H1 (cell line): ENCODE measurements around the gene BCAS4. TPM values are rescaled to one million over a fixed set of nuclear protein-coding genes. Genes with fewer than 3 reads are reported as not detected.

ENCODE experiments used
- CTCF ChIA-PET: fragments of 300-600 bp; sonication (Branson Sonifier 250); formaldehyde crosslinking; loops from one replicate; lab custom pipeline; 2021; ENCODE audit not compliant: partially characterized antibody; lab: Charles Lee
- POLR2A ChIA-PET: fragments of 300-600 bp; sonication (Branson Sonifier 250); formaldehyde crosslinking; loops from one replicate; lab custom pipeline; 2021; ENCODE audit warnings: inconsistent platforms; ENCODE audit not compliant: partially characterized antibody; lab: Charles Lee
- DNase-seq, 2 experiments: peaks; one replicate each; pipeline versions ENCODE4 v3.0.0 to v3.0.0-alpha.2; 2010 to 2022; ENCODE audit warnings: low spot score in 2 of 2, low read depth in 1 of 2, mixed read lengths in 1 of 2
- FAIRE-seq: peaks from 2 replicates; lab custom pipeline; 2011; peaks lifted over from hg19 to GRCh38; lab: Jason Lieb, UNC
- H2AFZ ChIP-seq: 2 replicates; pipeline ENCODE4 v1.8.1; 2012; ENCODE audit warnings: low read length, inconsistent platforms
- H2AK5ac ChIP-seq: 2 replicates; pipeline ENCODE4 v1.6.1; 2013; ENCODE audit warnings: low read depth, low read length
- H2BK120ac ChIP-seq: replicated peaks from 2 replicates; pipeline ENCODE3; 2013; ENCODE audit warnings: low read depth, low read length, inconsistent platforms
- H2BK12ac ChIP-seq: 2 replicates; pipeline ENCODE4 v1.6.1; 2013; ENCODE audit warnings: low read depth, low read length
- H2BK15ac ChIP-seq: 2 replicates; pipeline ENCODE4 v1.6.1; 2013; ENCODE audit warnings: low read length
- H2BK20ac ChIP-seq: 2 replicates; pipeline ENCODE4 v1.6.1; 2013; ENCODE audit warnings: low read length
- H2BK5ac ChIP-seq: 2 replicates; pipeline ENCODE4 v1.6.1; 2013; ENCODE audit warnings: low read depth, low read length
- H3K14ac ChIP-seq: 2 replicates; pipeline ENCODE4 v1.6.1; 2013; ENCODE audit warnings: inconsistent platforms; ENCODE audit not compliant: insufficient read length
- H3K18ac ChIP-seq: 2 replicates; pipeline ENCODE4 v1.6.1; 2013; ENCODE audit warnings: low read length; ENCODE audit errors: extremely low read depth
- H3K23ac ChIP-seq: 2 replicates; pipeline ENCODE4 v1.6.1; 2013; ENCODE audit warnings: inconsistent platforms; ENCODE audit not compliant: insufficient read length
- H3K23me2 ChIP-seq: 2 replicates; pipeline ENCODE4 v1.6.1; 2013; ENCODE audit warnings: low read depth, low read length
- H3K27ac ChIP-seq: 2 replicates; pipeline ENCODE4 v1.6.1; 2011; ENCODE audit warnings: low read depth, low read length, inconsistent platforms
- H3K27me3 ChIP-seq, 4 experiments: replicated peaks in 1 of 4; 1 replicate in 1 of 4; 2 replicates in 3 of 4; pipeline versions ENCODE4 v1.6.1 to v1.8.1; 2011 to 2013; ENCODE audit warnings: low read length in 3 of 4, mild to moderate bottlenecking in 3 of 4, inconsistent platforms in 2 of 4, mixed read lengths in 2 of 4, moderate library complexity in 1 of 4; ENCODE audit not compliant: control insufficient read depth in 3 of 4, insufficient read depth in 3 of 4; ENCODE audit errors: extremely low read depth in 1 of 4
- H3K36me3 ChIP-seq, 4 experiments: 2 replicates each; pipeline versions ENCODE4 v1.6.1 to v1.8.1; 2011 to 2013; ENCODE audit warnings: mild to moderate bottlenecking in 4 of 4, low read length in 3 of 4, moderate library complexity in 2 of 4, control low read depth in 1 of 4, inconsistent platforms in 1 of 4; ENCODE audit not compliant: insufficient read depth in 4 of 4, control insufficient read depth in 2 of 4
- H3K4ac ChIP-seq: replicated peaks from 2 replicates; pipeline ENCODE3; 2013; ENCODE audit warnings: low read length, low read depth, mixed read lengths, inconsistent platforms; ENCODE audit not compliant: insufficient read length
- H3K4me1 ChIP-seq, 4 experiments: replicated peaks in 1 of 4; 1 replicate in 1 of 4; 2 replicates in 3 of 4; pipeline versions ENCODE4 v1.6.1 to v1.8.1; 2011 to 2013; ENCODE audit warnings: low read length in 3 of 4, inconsistent platforms in 2 of 4, mixed read lengths in 1 of 4; ENCODE audit not compliant: insufficient read depth in 4 of 4, control insufficient read depth in 3 of 4
- H3K4me2 ChIP-seq, 2 experiments: 2 replicates each; pipeline versions ENCODE4 v1.6.1 to v1.8.1; 2011 to 2013; ENCODE audit warnings: low read depth in 2 of 2, low read length in 2 of 2, control low read depth in 1 of 2, inconsistent platforms in 1 of 2, mild to moderate bottlenecking in 1 of 2; ENCODE audit not compliant: insufficient read depth in 1 of 2
- H3K4me3 ChIP-seq, 4 experiments: fragments of 200-600, 300-600 bp in 1 of 4; sonication (generic), shearing (Covaris generic), sonication (Bioruptor Twin) in 1 of 4; 2 replicates each; pipeline versions ENCODE4 v1.5.1 to v1.8.1; 2011 to 2016; ENCODE audit warnings: low read length in 4 of 4, low read depth in 3 of 4, control low read depth in 2 of 4, inconsistent platforms in 2 of 4, mild to moderate bottlenecking in 2 of 4, mixed read lengths in 1 of 4, moderate library complexity in 1 of 4; ENCODE audit not compliant: insufficient read depth in 2 of 4; ENCODE audit errors: extremely low read depth in 1 of 4
- H3K56ac ChIP-seq: replicated peaks from 2 replicates; pipeline ENCODE3; 2013; ENCODE audit warnings: low read depth, mild to moderate bottlenecking, mixed read lengths, low read length, inconsistent platforms; ENCODE audit not compliant: insufficient read length
- H3K79me1 ChIP-seq: 2 replicates; pipeline ENCODE4 v1.6.1; 2013; ENCODE audit warnings: low read depth, low read length, control low read depth
- H3K79me2 ChIP-seq, 2 experiments: 2 replicates each; pipeline versions ENCODE4 v1.6.1 to v1.8.1; 2012 to 2013; ENCODE audit warnings: low read length in 2 of 2, mild to moderate bottlenecking in 2 of 2, inconsistent platforms in 1 of 2; ENCODE audit not compliant: insufficient read depth in 2 of 2, control insufficient read depth in 1 of 2
- H3K9ac ChIP-seq, 4 experiments: replicated peaks in 1 of 4; 1 replicate in 1 of 4; 2 replicates in 3 of 4; pipeline versions ENCODE4 v1.6.1 to v1.8.1; 2011 to 2013; ENCODE audit warnings: low read depth in 3 of 4, low read length in 3 of 4, control low read depth in 2 of 4, mild to moderate bottlenecking in 2 of 4, moderate library complexity in 2 of 4, inconsistent platforms in 1 of 4; ENCODE audit errors: extremely low read depth in 1 of 4
- H3K9me3 ChIP-seq, 2 experiments: 2 replicates each; pipeline versions ENCODE4 v1.6.1 to v1.8.1; 2012 to 2013; ENCODE audit warnings: mild to moderate bottlenecking in 2 of 2, moderate library complexity in 2 of 2, control low read depth in 1 of 2, inconsistent platforms in 1 of 2, low read depth in 1 of 2, low read length in 1 of 2, mixed read lengths in 1 of 2; ENCODE audit not compliant: insufficient read depth in 2 of 2
- H4K20me1 ChIP-seq, 2 experiments: replicated peaks in 1 of 2; 2 replicates each; pipeline versions ENCODE3 to v1.8.1; 2011 to 2013; ENCODE audit warnings: inconsistent platforms in 2 of 2, low read length in 2 of 2, mild to moderate bottlenecking in 1 of 2; ENCODE audit not compliant: insufficient read depth in 2 of 2, control insufficient read depth in 1 of 2
- H4K5ac ChIP-seq: 2 replicates; pipeline ENCODE4 v1.6.1; 2013; ENCODE audit warnings: low read length, low read depth, mixed read lengths, inconsistent platforms; ENCODE audit not compliant: insufficient read length
- H4K8ac ChIP-seq: 2 replicates; pipeline ENCODE4 v1.8.0; 2013; ENCODE audit warnings: mild to moderate bottlenecking, moderate library complexity, low read length, inconsistent platforms; ENCODE audit not compliant: insufficient read depth; ENCODE audit errors: extremely low read depth
- H4K91ac ChIP-seq: replicated peaks from 2 replicates; pipeline ENCODE3; 2013; ENCODE audit warnings: low read length, mixed read lengths, inconsistent platforms; ENCODE audit not compliant: insufficient read length
- CHD1 ChIP-seq: IDR thresholded peaks from 2 replicates; pipeline ENCODE4 v1.6.1; 2012; ENCODE audit warnings: low read depth, low read length, improper control_type of control experiment
- FOSL1 ChIP-seq: IDR thresholded peaks from 2 replicates; pipeline ENCODE4 v1.6.1; 2011; ENCODE audit warnings: mild to moderate bottlenecking, low read depth, low read length, moderate library complexity; ENCODE audit not compliant: insufficient read depth
- GTF2F1 ChIP-seq: IDR thresholded peaks from 2 replicates; pipeline ENCODE4 v1.6.1; 2012; ENCODE audit warnings: low read depth, low read length, improper control_type of control experiment, borderline replicate concordance
- SIN3A ChIP-seq, 2 experiments: IDR thresholded peaks in 1 of 2; conservative IDR thresholded peaks in 1 of 2; 2 replicates each; pipeline ENCODE4 v1.6.1; 2011 to 2012; ENCODE audit warnings: low read length in 2 of 2, improper control_type of control experiment in 1 of 2, low read depth in 1 of 2, mild to moderate bottlenecking in 1 of 2
- WGBS, 2 experiments: shearing (Covaris generic) in 1 of 2; methylation state at CpG; one replicate each; pipeline versions ENCODE4 v1.1.6 to v1.1.7; 2013 to 2015; ENCODE audit warnings: low lambda C conversion rate in 2 of 2, mixed read lengths in 2 of 2, inconsistent platforms in 1 of 2, low coverage in 1 of 2, missing lambda C conversion rate in 1 of 2; ENCODE audit not compliant: insufficient replicate concordance in 2 of 2, insufficient coverage in 1 of 2, insufficient read length in 1 of 2; ENCODE audit errors: extremely low coverage in 1 of 2, missing lambda C conversion rate in 1 of 2; 5-methylcytosine and 5-hydroxymethylcytosine counted together
- polyA plus RNA-seq, 7 experiments: library from polyadenylated mRNA; depleted of rRNA in 3 of 7; stranded (reverse) in 5 of 7; unstranded in 2 of 7; fragments of >200 nt in 5 of 7; fragments of 200-250 nt in 2 of 7; gene quantifications; 1 replicate in 5 of 7; 2 replicates in 1 of 7; 4 replicates in 1 of 7; pipeline versions ENCODE4 v1.2.1 to v1.2.3, GENCODE V29; 2011 to 2013; ENCODE audit warnings: missing spikeins in 2 of 7, mixed read lengths in 2 of 7
- total RNA-seq: library from RNA; stranded (reverse); fragmentation: NEBNext Ultra II Directional; extraction: Animal tissue kit (Norgen Biotek cat#: 25700); gene quantifications from 2 replicates; pipeline ENCODE4 v1.2.1, GENCODE V29; 2021

Gene BCAS4
- total and polyA plus RNA-seq, 2 of the 8 experiments (the other 6 are each of a cell fraction or from before 2014, with no cell fraction given): 21.2 to 23.6 TPM

GRCh38 chr20:50792708-50793574 lies 1.9 kb upstream of the BCAS4 start:
- peak overlapping the region; percentile 81; the same call in 1 of the 2 replicates for H2BK15ac ChIP-seq
- no peak for DNase-seq
- H2AK5ac ChIP-seq: no peak overlapping the region
- no peak overlapping the region for H4K8ac ChIP-seq
- H2BK120ac ChIP-seq: no peak overlapping the region
- H3K9me3 ChIP-seq: no peaks in the 10 kb centered on the region
- no peak overlapping the region for H3K4ac ChIP-seq
- no peak overlapping the region for H3K9ac ChIP-seq
- H2BK12ac ChIP-seq: peak overlapping the region; percentile 80; the same call in 1 of the 2 replicates
- no peaks in the 10 kb centered on the region; a peak in 1 of 4 replicates for H3K79me2 ChIP-seq
- H3K36me3 ChIP-seq: no peaks in the 10 kb centered on the region
- no peak overlapping the region for H4K91ac ChIP-seq
- 81% methylated on average over 14 of the region's 14 CpGs; no CpG with 5 or more reads in 1 of the 2 experiments for WGBS, 2 experiments
- peaks cover 2 to 4% (median 3%) of the 10 kb centered on the region in 4 experiments; a peak in 5 of 7 replicates for H3K4me1 ChIP-seq
- H3K4me2 ChIP-seq: no peak overlapping the region; a peak in 1 of 4 replicates
- H3K79me1 ChIP-seq: no peaks in the 10 kb centered on the region
- H4K5ac ChIP-seq: no peak overlapping the region
- H3K14ac ChIP-seq: no peak overlapping the region
- H3K27ac ChIP-seq: no peak overlapping the region
- no peaks in the 10 kb centered on the region; a peak in 1 of 7 replicates for H3K27me3 ChIP-seq
- no peak overlapping the region for H3K56ac ChIP-seq
- H2AFZ ChIP-seq: no peak overlapping the region
- no peak overlapping the region for H3K23ac ChIP-seq
- H3K23me2 ChIP-seq: peaks cover 1% of the 10 kb centered on the region; the same call in 1 of the 2 replicates
- no peak overlapping the region for H3K4me3 ChIP-seq
- no peak for FAIRE-seq
- H3K18ac ChIP-seq: no peak overlapping the region
- ChIA-PET CTCF (interaction anchor here (0.6 to 7.8 kb wide), 34 partner anchors 9 to 659 kb away, joined by 3 to 68 read pairs (median 3); partner anchors contain the start of genes DPM1 and MOCS3), POLR2A (interaction anchor here (0.6 to 1.5 kb wide), 2 partner anchors 138 to 164 kb away, joined by 3 to 10 read pairs; partner anchors contain the start of gene ADNP)
- no peak overlapping the region for H2BK20ac ChIP-seq
- TF ChIP-seq SIN3A (conservative IDR thresholded peaks at IDR 0.05 in 1 of 2, IDR thresholded peaks at IDR 0.05 in 1 of 2; ENCODE audit: low read depth in 1 of 2, low read length in 2 of 2) (no peak), GTF2F1 (no peak), CHD1 (no peak), FOSL1 (no peak)
- no peak overlapping the region for H2BK5ac ChIP-seq
- H4K20me1 ChIP-seq: no peaks in the 10 kb centered on the region
